ENCODE data around the gene CMTM2. TPM values are rescaled to one million over a fixed set of nuclear protein-coding genes. Genes with fewer than 3 reads are reported as not detected.
A peak's percentile ranks its signal among the peaks of the same experiment; 100 is the strongest.

CMTM2 gene
- total and polyA plus RNA-seq, 8 donors, result 0.21 to 0.84 (median 0.65) TPM; not detected in 5

DNA sequence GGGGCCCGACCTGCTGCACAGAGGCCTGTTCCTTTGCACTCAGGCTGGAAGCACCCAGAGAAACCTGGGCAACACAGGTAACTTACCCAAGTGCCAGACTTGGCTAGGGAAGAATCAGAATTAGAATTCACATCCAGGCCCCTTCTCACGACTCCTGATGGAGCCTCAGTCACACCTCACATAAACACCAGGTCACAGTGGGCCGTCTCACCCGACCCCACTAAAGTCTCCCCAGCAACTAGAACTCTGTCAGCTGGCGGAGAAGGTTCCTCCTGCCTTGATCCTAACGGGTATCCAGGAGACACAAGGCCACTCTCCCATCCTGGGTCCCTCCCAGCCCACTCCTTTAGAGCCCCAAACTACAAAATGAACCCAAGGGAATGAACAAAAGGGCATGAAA, 35.7 kb upstream of the CMTM2 start:
- no peak overlapping the region for H3K27ac ChIP-seq
- WGBS, 2 donors, result 81% methylated on average over 6 of the region's 6 CpGs
- H3K4me1 ChIP-seq, result peaks cover 0 to 2% (median under 1%) of the 10 kb centered on the region in 3 donors
- H3K9me3 ChIP-seq, result no peaks in the 10 kb centered on the region
- no peak for FAIRE-seq
- TF ChIP-seq, protein P1, sequence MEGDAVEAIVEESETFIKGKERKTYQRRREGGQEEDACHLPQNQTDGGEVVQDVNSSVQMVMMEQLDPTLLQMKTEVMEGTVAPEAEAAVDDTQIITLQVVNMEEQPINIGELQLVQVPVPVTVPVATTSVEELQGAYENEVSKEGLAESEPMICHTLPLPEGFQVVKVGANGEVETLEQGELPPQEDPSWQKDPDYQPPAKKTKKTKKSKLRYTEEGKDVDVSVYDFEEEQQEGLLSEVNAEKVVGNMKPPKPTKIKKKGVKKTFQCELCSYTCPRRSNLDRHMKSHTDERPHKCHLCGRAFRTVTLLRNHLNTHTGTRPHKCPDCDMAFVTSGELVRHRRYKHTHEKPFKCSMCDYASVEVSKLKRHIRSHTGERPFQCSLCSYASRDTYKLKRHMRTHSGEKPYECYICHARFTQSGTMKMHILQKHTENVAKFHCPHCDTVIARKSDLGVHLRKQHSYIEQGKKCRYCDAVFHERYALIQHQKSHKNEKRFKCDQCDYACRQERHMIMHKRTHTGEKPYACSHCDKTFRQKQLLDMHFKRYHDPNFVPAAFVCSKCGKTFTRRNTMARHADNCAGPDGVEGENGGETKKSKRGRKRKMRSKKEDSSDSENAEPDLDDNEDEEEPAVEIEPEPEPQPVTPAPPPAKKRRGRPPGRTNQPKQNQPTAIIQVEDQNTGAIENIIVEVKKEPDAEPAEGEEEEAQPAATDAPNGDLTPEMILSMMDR (IDR thresholded peaks at IDR 0.05), result no peak
- intact Hi-C loops (cut with DNase I), result no loop called here
- no peak for ATAC-seq
- H3K27me3 ChIP-seq, result no peaks in the 10 kb centered on the region
- DNase-seq, result no peak
- H3K36me3 ChIP-seq, result peaks cover 0 to 10% (median 0%) of the 10 kb centered on the region in 3 donors
- H3K4me3 ChIP-seq, result no peak overlapping the region

DNA sequence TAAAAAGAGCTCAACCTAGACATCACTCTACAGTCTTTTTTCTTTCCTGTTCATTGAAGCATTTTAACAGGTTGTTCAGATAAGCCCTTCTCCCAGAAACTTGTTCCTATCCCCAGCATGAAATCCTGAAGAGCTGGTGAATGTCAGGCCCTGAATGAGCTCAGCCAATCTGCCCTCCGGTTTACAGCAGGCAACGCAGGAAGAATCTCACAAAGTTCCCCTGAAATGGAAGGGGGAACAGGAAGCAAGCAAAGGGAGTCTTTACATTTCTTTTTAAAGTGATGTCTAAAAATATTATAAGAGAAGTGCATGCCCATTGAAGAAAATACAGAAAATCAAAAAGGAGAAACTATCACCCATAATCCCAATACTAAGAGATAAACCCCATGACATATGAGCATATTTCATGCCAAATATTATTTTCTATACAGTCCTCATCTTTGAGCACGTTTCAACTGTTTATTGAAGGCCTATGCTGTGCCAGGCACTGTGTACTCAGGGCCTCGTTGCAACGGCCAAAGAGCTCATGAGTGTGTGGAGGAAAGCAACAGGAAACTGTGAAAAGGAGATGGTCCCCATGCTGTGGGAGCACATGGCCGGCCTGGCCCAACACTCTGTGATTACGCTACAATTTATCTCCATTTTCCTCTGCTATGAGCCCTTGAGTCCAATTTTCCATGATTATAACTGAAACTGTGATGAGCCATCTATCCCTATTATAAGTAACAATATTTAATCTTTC, 35.1 kb upstream of the CMTM2 start:
- TF ChIP-seq, protein P1 (IDR thresholded peaks at IDR 0.05), result no peak
- peaks cover 0 to 8% (median 7%) of the 10 kb centered on the region in 3 donors for H3K4me1 ChIP-seq
- H3K36me3 ChIP-seq, result peaks cover 0 to 10% (median 0%) of the 10 kb centered on the region in 3 donors
- no peak overlapping the region for H3K4me3 ChIP-seq
- 79 to 80% methylated on average over 7 of the region's 7 CpGs for WGBS, 2 donors
- DNase-seq (no peak), FAIRE-seq (no peak), ATAC-seq (no peak)
- intact Hi-C loops (cut with DNase I), result no loop called here
- no peaks in the 10 kb centered on the region for H3K9me3 ChIP-seq
- no peaks in the 10 kb centered on the region for H3K27me3 ChIP-seq
- no peak overlapping the region for H3K27ac ChIP-seq

DNA sequence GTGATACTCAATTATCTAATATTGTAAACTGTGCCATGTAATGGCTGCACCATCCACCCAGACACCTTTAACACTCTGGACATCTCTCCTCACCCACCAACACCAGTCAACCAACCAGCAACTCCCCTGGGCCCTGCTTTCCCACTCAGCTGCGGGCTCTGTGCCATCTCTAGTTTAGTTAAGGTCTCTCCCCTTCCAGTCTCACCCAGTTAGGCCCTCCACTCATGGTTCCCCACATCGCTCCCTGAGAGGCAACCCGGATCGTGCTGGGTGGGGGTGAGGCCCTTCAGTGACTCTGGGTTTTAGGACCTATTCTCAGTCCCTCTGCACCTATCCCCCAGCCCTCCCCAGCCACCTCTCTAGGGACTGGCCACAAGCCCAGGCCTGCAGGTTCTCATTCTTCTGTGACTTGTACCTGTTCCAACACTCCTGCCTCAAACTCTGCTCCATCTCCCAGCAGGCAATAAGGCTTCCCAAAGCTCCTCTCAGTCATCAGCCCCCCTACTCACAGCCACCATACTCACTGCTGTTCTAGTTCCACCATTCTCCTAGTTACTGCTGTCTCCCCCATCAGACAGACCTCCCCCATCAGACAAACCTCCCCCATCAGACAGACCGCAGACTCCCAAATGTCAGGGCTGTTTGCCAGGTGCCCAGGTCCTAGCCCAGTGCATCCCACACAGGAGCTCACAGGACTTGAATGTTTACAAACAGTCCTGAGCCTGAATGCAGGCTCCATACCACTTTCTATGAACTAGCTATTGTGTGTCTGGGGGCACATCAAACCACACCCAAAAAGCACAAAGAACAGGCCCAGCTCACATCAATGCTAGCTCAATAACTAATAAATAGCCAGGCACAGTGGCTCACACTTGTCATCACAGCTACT, 31.9 kb upstream of the CMTM2 start:
- peak overlapping the region in 2 of 4 donors; percentile 9 to 96 for H3K27ac ChIP-seq
- no peak for FAIRE-seq
- H3K36me3 ChIP-seq, result no peaks in the 10 kb centered on the region
- H3K9me3 ChIP-seq, result no peaks in the 10 kb centered on the region
- intact Hi-C loops (cut with DNase I), result no loop called here
- TF ChIP-seq, protein P1 (IDR thresholded peaks at IDR 0.05), result no peak
- H3K4me3 ChIP-seq, result no peak overlapping the region
- no peaks in the 10 kb centered on the region for H3K27me3 ChIP-seq
- WGBS, 2 donors, result 94 to 95% methylated on average over 5 of the region's 5 CpGs
- no peak for ATAC-seq
- DNase-seq, result no peak
- H3K4me1 ChIP-seq, result peaks cover 0 to 19% (median 15%) of the 10 kb centered on the region in 3 donors

DNA sequence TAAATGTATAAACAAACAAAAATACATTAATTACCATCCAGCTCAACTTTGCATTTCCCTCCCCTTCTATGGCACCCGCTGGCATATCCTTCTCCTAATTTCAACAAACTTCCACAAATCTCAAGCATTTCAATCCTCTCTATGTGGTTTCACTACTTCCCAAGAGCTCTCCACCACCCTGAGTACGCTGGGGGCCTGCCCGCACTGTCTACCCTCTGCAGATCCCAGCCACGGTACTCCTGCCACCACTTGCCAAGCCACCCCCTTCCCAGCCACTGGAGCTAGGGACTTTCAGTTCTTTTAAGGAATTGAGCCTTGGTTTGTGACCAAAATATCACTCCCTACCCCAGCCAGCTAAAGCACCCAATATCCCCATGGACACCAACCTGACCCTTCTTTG, 31.2 kb upstream of the CMTM2 start:
- no peak for ATAC-seq
- intact Hi-C loops (cut with DNase I), result no loop called here
- no peaks in the 10 kb centered on the region for H3K27me3 ChIP-seq
- H3K4me1 ChIP-seq, result peaks cover 0 to 19% (median 18%) of the 10 kb centered on the region in 3 donors
- no peak overlapping the region for H3K4me3 ChIP-seq
- H3K9me3 ChIP-seq, result no peaks in the 10 kb centered on the region
- FAIRE-seq, result no peak
- TF ChIP-seq, protein P1 (IDR thresholded peaks at IDR 0.05), result no peak
- peak overlapping the region in 2 of 4 donors; percentile 9 to 96 for H3K27ac ChIP-seq
- 93 to 100% methylated on average over 4 of the region's 4 CpGs for WGBS, 2 donors
- no peak for DNase-seq
- no peaks in the 10 kb centered on the region for H3K36me3 ChIP-seq

All from pancreas (tissue), 10 donors.